Cardiac fibroblast (primary cell): ENCODE results near the gene ZFR.

Experiments used
- DNase-seq, 2 donors: peaks; one replicate each; pipeline versions ENCODE4 v3.0.0 to v3.0.0-alpha.2; 2010; ENCODE audit warnings: low read depth in 2 of 2
- H3K4me3 ChIP-seq, 2 donors: replicated peaks in 1 of 2; 1 replicate in 1 of 2; 2 replicates in 1 of 2; pipeline ENCODE4 v1.5.1; 2011; ENCODE audit warnings: low read depth in 2 of 2, low read length in 2 of 2, mild to moderate bottlenecking in 2 of 2, moderate library complexity in 1 of 2
- TF ChIP-seq, protein P1 (sequence below): IDR thresholded peaks from one replicate; pipeline ENCODE4 v1.5.1; 2011; ENCODE audit warnings: low read depth, mild to moderate bottlenecking, low read length, inconsistent platforms

Gene ZFR

DNA sequence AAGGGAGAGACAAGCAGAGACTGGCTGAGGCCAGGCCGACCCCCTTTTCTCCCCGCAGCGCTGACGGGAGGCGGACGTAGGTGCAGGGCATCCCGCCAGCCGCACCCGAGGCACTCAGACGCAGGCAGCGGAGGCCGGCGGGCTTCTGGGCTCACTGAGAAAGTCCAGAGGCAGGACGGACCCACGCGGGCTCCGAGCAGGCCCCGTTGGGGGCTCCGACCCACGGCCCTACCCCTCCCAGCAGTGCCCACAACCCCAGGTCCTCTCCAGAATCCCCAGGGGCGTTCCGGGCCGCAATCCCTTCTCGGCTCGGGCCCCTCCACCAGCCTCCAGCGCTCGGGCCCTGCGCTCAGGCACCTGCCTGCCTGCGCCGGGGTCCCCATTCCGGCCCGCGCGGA, 132.3 kb downstream of the ZFR start:
- DNase-seq: peak; percentile 69 to 84
- TF ChIP-seq, protein P1, sequence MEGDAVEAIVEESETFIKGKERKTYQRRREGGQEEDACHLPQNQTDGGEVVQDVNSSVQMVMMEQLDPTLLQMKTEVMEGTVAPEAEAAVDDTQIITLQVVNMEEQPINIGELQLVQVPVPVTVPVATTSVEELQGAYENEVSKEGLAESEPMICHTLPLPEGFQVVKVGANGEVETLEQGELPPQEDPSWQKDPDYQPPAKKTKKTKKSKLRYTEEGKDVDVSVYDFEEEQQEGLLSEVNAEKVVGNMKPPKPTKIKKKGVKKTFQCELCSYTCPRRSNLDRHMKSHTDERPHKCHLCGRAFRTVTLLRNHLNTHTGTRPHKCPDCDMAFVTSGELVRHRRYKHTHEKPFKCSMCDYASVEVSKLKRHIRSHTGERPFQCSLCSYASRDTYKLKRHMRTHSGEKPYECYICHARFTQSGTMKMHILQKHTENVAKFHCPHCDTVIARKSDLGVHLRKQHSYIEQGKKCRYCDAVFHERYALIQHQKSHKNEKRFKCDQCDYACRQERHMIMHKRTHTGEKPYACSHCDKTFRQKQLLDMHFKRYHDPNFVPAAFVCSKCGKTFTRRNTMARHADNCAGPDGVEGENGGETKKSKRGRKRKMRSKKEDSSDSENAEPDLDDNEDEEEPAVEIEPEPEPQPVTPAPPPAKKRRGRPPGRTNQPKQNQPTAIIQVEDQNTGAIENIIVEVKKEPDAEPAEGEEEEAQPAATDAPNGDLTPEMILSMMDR: no peak
- H3K4me3 ChIP-seq: peak overlapping the region; percentile 72 to 79

DNA sequence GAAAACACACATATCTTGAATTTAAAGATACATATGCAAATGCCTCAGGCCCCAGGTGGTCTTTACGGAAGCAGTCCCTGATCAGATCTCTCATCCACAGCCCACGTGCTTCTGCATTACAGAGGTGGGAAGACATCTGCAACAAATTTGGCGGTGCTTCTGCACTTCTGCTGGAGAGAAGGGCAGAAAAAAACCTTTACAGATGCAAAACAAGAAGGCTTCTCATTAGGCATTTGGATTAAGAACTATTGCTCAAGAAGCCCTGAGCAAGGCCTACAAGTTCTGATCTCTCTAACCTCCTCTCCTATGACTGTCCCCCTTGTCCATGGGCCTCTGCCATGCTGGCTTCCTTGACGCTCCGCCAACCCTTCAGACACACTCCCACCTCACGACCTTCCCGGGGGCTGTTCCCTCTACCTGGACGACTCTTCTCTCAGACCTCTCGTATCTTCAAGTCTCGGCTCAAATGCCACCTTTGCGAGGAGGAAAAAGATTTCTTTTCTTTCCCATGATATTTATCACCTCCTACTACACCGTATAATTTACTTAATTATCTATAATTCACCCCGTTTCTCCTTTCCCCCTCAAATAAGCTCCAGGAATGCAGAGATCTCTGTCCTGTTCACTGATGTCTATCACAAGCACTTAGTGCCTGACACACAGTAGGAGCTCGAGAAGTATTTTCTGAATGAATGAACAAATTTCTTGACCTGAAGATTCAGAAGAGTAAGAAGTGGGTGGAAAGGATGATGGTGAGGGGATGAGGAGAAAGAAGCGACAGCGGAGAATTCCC, 132.9 kb downstream of the ZFR start:
- TF ChIP-seq, protein P1: no peak
- H3K4me3 ChIP-seq: peak overlapping the region; percentile 72 to 79
- DNase-seq: peak; percentile 16 to 23

DNA sequence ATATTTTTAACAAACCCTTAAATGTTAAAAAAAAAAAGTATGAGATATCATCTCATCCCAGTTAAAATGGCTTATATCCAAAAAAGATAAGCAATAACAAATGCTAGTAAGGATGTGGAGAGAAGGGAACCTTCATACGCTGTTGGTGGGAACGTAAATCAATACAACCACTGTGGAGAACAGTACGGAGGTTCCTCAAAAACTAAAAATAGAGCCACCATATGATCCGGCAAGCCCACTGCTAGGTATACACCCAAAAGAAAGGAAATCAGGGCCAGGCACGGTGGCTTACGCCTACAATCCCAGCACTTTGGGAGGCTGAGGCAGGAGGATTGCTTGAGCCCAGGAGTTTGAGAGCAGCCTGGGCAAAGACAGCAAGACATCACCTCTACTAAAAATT, 134.8 kb downstream of the ZFR start:
- TF ChIP-seq, protein P1: no peak
- DNase-seq: no peak
- H3K4me3 ChIP-seq: no peak overlapping the region

DNA sequence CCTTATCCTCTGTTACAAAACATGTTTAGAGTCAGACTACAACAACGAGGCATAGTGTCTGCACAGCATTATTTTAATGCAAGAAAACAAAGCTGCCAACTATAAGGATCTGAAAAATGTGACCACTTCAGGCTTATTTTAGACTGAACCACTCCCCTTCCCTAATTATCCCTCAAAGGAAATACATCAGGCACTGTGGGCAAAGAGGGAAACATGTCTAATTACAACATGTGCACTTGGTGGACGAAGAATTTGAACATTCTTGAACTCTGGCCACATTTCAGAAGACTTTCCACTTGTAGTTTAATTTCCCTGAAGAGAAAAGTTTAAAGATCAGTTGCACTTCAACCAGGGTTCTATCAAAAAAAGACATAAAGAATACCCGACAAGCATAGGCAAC, 135.6 kb downstream of the ZFR start:
- DNase-seq: peak in 1 of 2 donors; percentile 43
- H3K4me3 ChIP-seq: no peak overlapping the region
- TF ChIP-seq, protein P1: no peak

DNA sequence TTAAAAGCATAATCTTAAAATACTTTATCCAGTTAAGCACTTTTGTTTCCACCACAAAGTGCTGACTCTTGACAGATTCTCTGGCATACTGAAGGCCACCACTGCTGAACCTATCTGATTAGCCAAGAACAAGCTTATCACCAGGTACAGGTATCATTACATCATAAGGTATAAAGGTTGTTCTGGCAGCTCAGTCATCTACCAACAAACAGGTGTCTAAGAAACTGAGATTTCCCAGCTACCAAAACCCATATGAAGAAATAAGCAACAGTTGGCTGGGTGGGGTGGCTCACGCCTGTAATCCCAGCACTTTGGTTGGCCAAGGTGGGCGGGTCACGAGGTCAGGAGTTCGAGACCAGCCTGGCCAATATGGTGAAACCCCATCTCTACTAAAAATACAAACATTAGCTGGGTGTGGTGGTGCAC, 136.8 kb downstream of the ZFR start:
- TF ChIP-seq, protein P1: no peak
- DNase-seq: no peak
- H3K4me3 ChIP-seq: no peak overlapping the region

DNA sequence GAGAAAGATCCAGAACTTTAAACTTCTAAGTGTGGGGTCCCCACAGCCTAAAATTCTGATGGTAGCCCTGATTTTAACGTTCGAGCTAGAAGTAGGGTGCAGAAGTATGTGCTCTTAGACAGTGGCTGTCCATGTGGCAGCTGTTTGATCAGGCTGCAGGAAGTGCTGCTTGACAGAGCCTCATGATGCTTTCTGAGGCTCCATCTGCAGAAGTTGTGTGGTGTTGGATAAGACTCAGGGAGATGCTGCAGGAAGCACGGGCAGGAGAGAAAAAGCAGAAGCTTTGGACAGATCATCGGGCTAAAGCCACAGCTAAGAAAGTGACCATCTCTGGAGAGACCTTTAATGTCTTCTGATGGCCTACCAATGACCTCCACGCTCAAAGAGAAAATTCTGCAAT, 139.9 kb downstream of the ZFR start:
- H3K4me3 ChIP-seq: no peak overlapping the region
- DNase-seq: no peak
- TF ChIP-seq, protein P1: no peak
